AG04450 (cell line): ENCODE measurements around the gene SH3RF3. TPM values are rescaled to one million over a fixed set of nuclear protein-coding genes. Genes with fewer than 3 reads are reported as not detected.

Source experiments
- CTCF ChIA-PET: fragments of 300-600, 350-600 bp; formaldehyde crosslinking; extraction: SDS; loops from one replicate; lab custom pipeline; 2022; ENCODE audit warnings: antibody characterized with exemption, inconsistent platforms; lab: Charles Lee
- POLR2A ChIA-PET: fragments of 350-600 bp; formaldehyde crosslinking; extraction: SDS; loops from one replicate; lab custom pipeline; 2021; ENCODE audit warnings: antibody characterized with exemption, inconsistent platforms; lab: Yijun Ruan, JAX
- DNase-seq: peaks from one replicate; pipeline ENCODE4 v3.0.0-alpha.2; 2011; ENCODE audit warnings: low read depth, low spot score
- H3K27ac ChIP-seq: one replicate; pipeline ENCODE4 v1.5.1; 2012; ENCODE audit warnings: low read depth, low read length, control low read depth
- H3K27me3 ChIP-seq: one replicate; pipeline ENCODE4 v1.6.0; 2012; ENCODE audit warnings: low read length; ENCODE audit not compliant: control insufficient read depth, insufficient read depth
- H3K4me3 ChIP-seq: 2 replicates; pipeline ENCODE4 v1.5.1; 2011; ENCODE audit warnings: mild to moderate bottlenecking, low read depth, low read length, control low read depth
- H3K9me3 ChIP-seq: 2 replicates; pipeline ENCODE4 v1.5.1; 2012; ENCODE audit warnings: low read length; ENCODE audit not compliant: control insufficient read depth, insufficient read depth
- CTCF ChIP-seq: IDR thresholded peaks from 2 replicates; pipeline ENCODE4 v1.5.1; 2011; ENCODE audit warnings: low read depth, low read length, control low read depth, inconsistent platforms
- polyA plus RNA-seq: library from polyadenylated mRNA; depleted of rRNA; stranded (reverse); fragments of >200 nt; gene quantifications from 2 replicates; pipeline ENCODE4 v1.2.3, GENCODE V29; 2011

SH3RF3 gene
- polyA plus RNA-seq, 1 experiment = 5.7 TPM

GRCh38 chr2:109376796-109377495 lies 247.9 kb downstream of the SH3RF3 start:
- Histone ChIP-seq H3K4me3 (no peak overlapping the region), H3K27me3 (no peaks in the 10 kb centered on the region), H3K27ac (no peak overlapping the region), H3K9me3 (no peaks in the 10 kb centered on the region; the same call in 1 of the 2 replicates)
- ChIA-PET POLR2A (no interaction called here), CTCF (no interaction called here)
- no peak for DNase-seq
- TF ChIP-seq CTCF = no peak

GRCh38 chr2:109377976-109378375 lies 249.0 kb downstream of the SH3RF3 start:
- H3K27me3 ChIP-seq = no peaks in the 10 kb centered on the region
- no peak overlapping the region for H3K4me3 ChIP-seq
- H3K27ac ChIP-seq = no peak overlapping the region
- ChIA-PET POLR2A (no interaction called here), CTCF (interaction anchor here (0.9 kb wide), 1 partner anchor 132 kb away, joined by 3 read pairs; no protein-coding TSS in a partner anchor)
- TF ChIP-seq CTCF = no peak
- DNase-seq = no peak
- H3K9me3 ChIP-seq = no peaks in the 10 kb centered on the region; the same call in 1 of the 2 replicates

- Histone ChIP-seq H3K9me3 (no peaks in the 10 kb centered on the region; the same call in 1 of the 2 replicates), H3K27me3 (no peaks in the 10 kb centered on the region), H3K27ac (no peak overlapping the region), H3K4me3 (no peak overlapping the region)
- ChIA-PET POLR2A (no interaction called here), CTCF (interaction anchor here (0.9 kb wide), 1 partner anchor 132 kb away, joined by 3 read pairs; no protein-coding TSS in a partner anchor)
- no peak for DNase-seq
- no peak for TF ChIP-seq CTCF
Observed at GRCh38 chr2:109378682-109379081, 249.7 kb downstream of the SH3RF3 start.

- CTCF ChIA-PET = no interaction called here
- POLR2A ChIA-PET = no interaction called here
- TF ChIP-seq CTCF = no peak
- no peaks in the 10 kb centered on the region; the same call in 1 of the 2 replicates for H3K9me3 ChIP-seq
- no peak overlapping the region for H3K27ac ChIP-seq
- no peak overlapping the region for H3K4me3 ChIP-seq
- no peak for DNase-seq
- no peaks in the 10 kb centered on the region for H3K27me3 ChIP-seq
Observed at GRCh38 chr2:109379507-109379906, 250.5 kb downstream of the SH3RF3 start.

- Histone ChIP-seq H3K4me3 (no peak overlapping the region), H3K27me3 (no peaks in the 10 kb centered on the region), H3K27ac (no peak overlapping the region), H3K9me3 (no peaks in the 10 kb centered on the region)
- CTCF ChIA-PET = no interaction called here
- TF ChIP-seq CTCF = no peak
- POLR2A ChIA-PET = no interaction called here
- DNase-seq = no peak
Observed at GRCh38 chr2:109380502-109381326, 251.7 kb downstream of the SH3RF3 start.
